Activated CD8-positive, alpha-beta memory T cell treated with anti-CD3 and anti-CD28 coated beads for 36 hours (primary cell): ENCODE data around the gene FUT8. TPM values are rescaled to one million over a fixed set of nuclear protein-coding genes. Genes with fewer than 3 reads are reported as not detected.

ENCODE experiments used
- CTCF ChIA-PET: fragments of 350-600 bp; sonication (Branson Sonifier 250); formaldehyde crosslinking; loops from one replicate; lab custom pipeline; 2021; ENCODE audit warnings: antibody characterized with exemption; lab: Charles Lee
- POLR2A ChIA-PET: fragments of 350-600 bp; sonication (Branson Sonifier 250); formaldehyde crosslinking; loops from one replicate; lab custom pipeline; 2021; ENCODE audit warnings: antibody characterized with exemption; lab: Charles Lee
- total RNA-seq, 2 experiments: library from RNA; stranded (reverse); gene quantifications; one replicate each; pipeline ENCODE4 v1.2.3, GENCODE V29; 2021

The FUT8 gene
- total RNA-seq, 2 experiments from 2014 or later = 90.1 to 95.2 TPM

GRCh38 chr14:65476273-65476941 lies 63.9 kb downstream of the FUT8 start:
- CTCF ChIA-PET = interaction anchor here (1.4 to 1.7 kb wide), 3 partner anchors 13 to 348 kb away, joined by 3 to 4 read pairs (median 4); no protein-coding TSS in a partner anchor
- POLR2A ChIA-PET = interaction anchor here (0.9 to 1.4 kb wide), 3 partner anchors 32 to 65 kb away, joined by 3 to 7 read pairs (median 5); no protein-coding TSS in a partner anchor

- ChIA-PET POLR2A (interaction anchor here (0.9 to 1.4 kb wide), 3 partner anchors 33 to 66 kb away, joined by 3 to 7 read pairs (median 5); no protein-coding TSS in a partner anchor), CTCF (interaction anchor here (0.6 to 1.7 kb wide), 3 partner anchors 64 to 494 kb away, joined by 3 to 7 read pairs (median 4); no protein-coding TSS in a partner anchor)
Measured at GRCh38 chr14:65476942-65477318, 64.4 kb downstream of the FUT8 start.

DNA sequence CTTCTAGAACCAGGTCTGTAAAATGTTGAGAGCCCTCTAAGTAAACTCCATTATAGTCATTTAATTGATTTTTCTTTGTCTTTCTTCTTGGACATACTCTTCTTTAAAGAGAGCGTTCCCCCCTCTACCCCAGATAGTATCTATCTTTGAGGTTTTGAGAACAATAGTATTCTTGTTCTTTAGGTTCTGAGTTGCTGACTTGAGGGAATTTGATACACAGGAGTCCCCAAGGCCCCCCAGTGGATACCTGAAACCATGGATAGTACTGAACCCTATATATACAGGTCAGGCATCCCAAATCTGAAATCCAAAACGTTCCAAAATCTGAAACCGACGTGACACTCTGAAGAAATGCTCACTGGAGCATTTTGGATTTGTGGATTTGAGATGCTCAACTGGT lies 65.5 kb downstream of the FUT8 start:
- ChIA-PET CTCF (interaction anchor here (1.7 kb wide), 1 partner anchor 346 kb away, joined by 4 read pairs; no protein-coding TSS in a partner anchor), POLR2A (no interaction called here)

DNA sequence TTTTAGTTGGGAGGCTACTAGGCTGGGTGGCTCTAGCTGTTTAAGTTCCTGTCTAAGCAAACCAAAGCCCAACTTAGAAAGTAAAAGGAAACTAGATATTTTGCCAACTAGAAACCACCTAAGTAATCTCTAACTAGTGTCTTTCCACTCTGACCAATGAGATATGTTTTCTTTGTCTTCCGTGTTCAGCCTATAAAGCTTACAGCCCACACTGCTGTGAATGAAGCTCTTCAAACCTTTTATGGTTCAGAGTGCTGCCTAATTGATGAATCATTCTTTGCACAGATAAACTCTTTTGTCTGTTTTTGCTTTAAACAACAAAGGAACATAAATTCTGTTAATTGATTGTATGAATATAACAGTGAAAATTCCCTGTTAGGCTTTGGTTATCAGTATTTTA lies 66.1 kb downstream of the FUT8 start:
- POLR2A ChIA-PET = no interaction called here
- CTCF ChIA-PET = interaction anchor here (1.7 kb wide), 1 partner anchor 346 kb away, joined by 4 read pairs; no protein-coding TSS in a partner anchor

DNA sequence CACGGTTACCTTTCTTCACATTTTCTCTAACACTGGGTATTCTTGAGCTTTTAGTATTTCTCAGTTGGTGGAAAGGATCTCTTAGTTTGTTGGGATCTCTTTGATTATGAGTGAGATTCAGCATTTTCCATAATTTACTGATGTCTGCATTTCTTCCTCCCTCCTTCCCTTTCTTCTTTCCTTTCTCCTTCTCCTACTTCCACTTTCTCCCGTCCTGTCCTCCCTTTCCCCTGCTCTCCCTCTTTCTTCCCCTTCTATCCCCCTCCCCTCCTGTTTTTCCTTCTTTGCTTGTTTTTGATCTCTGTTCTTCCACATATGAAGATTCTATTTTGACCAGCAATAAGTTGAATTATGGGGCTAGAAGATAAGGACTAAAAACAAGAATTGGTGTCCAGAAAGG lies 66.9 kb downstream of the FUT8 start:
- ChIA-PET POLR2A (no interaction called here), CTCF (no interaction called here)

DNA sequence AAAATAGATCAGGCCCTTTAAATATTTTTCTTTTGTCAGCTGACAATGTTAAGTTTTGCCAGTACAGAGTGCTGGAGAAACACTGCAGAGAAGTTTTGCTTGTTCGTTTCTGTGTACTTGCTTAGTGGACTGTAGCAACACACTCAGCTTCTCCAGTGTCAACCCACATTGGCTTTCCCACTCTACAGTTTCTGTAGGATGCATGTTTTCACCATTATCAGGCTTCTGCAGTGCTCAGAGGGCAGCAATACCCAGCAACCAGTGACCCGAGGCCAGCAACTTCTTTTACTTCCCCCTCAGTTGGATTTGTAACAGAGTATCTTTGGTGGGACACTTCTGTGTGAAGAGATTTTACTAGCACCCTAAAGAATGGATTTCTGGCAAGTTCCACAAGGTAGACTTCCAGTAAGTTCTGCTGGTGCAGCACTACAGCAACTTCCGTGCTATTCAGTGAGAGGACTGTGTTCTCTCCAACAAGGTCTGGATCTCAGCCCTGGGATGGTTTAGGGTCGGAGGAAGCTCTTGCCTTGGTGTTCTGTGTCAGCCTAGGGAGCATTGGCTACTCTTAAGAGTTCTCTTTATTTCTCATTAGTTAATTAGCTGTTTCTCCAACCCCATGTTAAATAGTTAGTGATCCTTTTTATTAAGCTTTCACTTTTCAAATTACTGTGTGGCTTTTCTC lies 70.4 kb downstream of the FUT8 start:
- ChIA-PET CTCF (no interaction called here), POLR2A (no interaction called here)

- CTCF ChIA-PET = no interaction called here
- POLR2A ChIA-PET = no interaction called here
Measured at GRCh38 chr14:65483647-65484046, 71.1 kb downstream of the FUT8 start.

DNA sequence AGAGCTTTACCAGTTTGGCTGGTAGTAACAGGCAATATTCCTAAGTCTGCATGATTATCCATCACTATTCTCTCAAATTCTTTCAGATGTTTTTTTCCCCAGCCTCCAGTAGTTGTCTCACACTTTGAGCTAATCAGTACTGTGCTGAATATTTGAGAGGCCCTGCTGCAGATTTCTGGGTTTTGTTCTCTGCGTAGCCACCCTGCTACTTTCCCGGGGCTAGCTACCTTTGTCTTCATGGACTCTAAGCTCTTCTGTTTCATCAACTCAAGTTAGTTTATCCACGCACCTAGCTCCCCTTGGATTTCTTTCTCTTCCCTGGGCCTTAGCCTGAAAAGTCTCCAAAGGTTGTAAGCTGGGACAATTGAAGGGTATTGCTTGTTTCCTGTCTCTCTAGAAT lies 73.0 kb downstream of the FUT8 start:
- CTCF ChIA-PET = no interaction called here
- POLR2A ChIA-PET = interaction anchor here (0.7 kb wide), 1 partner anchor 237 kb away, joined by 4 read pairs; no protein-coding TSS in a partner anchor

DNA sequence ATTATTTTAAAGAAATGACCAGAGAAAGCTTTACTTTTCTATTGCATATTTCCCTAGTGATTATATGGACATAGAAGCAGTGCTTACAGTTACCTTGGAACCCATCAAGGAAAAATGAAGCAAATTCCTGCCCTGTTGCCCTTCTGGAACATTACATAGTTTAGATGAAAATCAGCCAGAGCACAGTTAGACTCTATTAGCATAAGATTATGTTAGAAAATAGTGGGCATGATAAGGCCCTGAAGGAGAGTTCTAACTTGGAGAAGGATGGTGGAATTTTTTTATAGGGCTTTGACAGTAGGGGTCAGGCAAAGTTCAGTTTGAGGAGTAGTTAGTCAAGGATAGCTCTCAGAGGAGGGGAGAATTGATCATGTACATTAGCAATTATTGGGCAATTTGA lies 74.3 kb downstream of the FUT8 start:
- CTCF ChIA-PET = interaction anchor here (1.3 kb wide), 1 partner anchor 338 kb away, joined by 5 read pairs; no protein-coding TSS in a partner anchor
- POLR2A ChIA-PET = no interaction called here

DNA sequence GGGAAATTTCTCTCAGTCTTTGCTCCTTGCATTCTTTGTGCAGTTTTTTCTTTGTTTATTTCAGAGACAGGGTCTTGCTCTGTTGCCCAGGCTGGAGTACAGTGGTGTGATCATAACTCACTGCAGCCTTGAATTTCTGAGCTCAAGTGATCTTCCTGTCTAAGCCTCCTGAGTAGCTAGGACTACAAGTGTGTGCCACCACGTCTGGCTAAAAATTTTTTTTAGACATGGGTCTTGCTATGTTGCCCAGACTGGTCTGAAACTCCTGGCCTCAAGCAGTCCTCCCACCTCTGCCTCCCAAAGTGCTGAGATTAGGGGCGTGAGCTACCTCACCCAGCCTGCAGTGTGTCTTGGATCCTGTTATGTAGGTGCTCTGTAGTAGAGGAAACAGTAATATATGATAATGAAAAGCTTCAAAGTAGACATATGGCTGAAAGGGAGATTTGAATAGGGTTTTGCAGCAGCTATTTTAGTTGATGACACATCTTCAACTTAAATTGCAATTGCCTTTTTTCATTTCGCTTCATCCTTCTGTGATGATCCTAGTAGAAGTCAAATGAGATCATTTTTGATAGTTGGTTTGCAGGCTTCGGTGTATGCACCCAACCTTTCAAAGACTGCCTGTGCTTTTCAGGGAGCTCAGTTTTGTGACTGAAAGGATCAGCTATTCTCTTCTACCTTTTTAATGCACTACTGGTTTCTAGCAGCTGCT lies 75.4 kb downstream of the FUT8 start:
- ChIA-PET POLR2A (interaction anchor here (0.5 to 0.7 kb wide), 3 partner anchors 62 to 356 kb away, joined by 3 to 5 read pairs (median 4); no protein-coding TSS in a partner anchor), CTCF (interaction anchor here (0.5 to 1.3 kb wide), 2 partner anchors 337 to 595 kb away, joined by 4 to 5 read pairs; no protein-coding TSS in a partner anchor)

DNA sequence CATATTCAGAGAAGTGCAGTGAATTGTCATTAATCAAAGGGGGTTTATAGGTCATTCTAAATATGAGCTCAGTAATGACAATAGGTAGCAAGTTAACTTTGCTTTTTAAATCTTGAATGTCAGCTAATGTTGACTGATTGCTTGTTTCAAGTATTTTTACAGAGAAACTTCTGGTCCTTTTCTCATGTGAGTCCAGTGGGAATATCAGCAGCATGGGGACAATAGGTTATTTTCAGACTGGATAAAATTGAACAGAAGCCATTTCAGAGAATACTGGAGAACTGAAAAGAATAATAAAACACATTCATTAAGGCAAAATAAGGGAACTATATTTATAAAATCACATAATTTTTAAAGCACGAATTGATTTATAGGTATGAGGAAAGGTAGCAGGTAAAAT lies 78.7 kb downstream of the FUT8 start:
- ChIA-PET POLR2A (no interaction called here), CTCF (no interaction called here)

- POLR2A ChIA-PET = no interaction called here
- CTCF ChIA-PET = no interaction called here
Measured at GRCh38 chr14:65492266-65492665, 79.7 kb downstream of the FUT8 start.

- CTCF ChIA-PET = no interaction called here
- POLR2A ChIA-PET = no interaction called here
Measured at GRCh38 chr14:65495196-65495595, 82.7 kb downstream of the FUT8 start.

DNA sequence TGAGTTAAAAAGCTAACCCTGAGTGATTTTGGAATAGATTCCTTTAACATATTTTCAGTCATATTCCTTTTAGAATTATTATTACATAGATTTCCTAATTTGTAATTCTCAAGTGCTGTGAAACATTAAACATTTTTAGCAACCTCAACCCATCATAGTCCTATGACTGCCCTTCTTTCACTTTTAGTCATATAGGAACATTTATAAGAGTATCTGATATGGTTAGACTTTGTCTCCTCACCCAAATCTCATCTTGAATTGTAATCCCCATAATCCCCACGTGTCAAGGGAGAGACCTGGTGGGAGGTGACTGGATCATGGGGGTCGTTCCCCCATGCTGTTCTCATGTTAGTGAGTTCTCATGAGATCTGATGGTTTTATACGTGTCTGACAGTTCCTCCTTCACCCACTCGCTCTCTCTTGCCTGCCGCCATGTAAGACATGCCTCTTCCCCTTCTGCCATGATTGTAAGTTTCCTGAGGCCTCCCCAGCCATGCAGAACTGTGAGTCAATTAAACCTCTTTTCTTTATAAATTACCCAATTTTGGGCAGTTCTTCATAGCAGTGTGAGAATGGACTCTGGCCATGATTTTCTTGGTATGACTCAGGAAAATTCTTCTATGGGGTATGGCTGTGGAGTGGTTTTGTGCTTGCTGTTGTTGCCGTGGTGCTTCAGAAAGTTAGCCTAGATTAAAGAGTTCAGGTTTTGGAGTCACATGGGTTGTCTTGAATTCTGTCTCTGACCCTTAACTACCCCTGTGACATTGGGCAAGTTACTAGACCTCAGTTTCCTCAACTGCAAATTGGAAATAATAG lies 83.9 kb downstream of the FUT8 start:
- ChIA-PET CTCF (no interaction called here), POLR2A (no interaction called here)

GRCh38 chr14:65499138-65499537 lies 86.6 kb downstream of the FUT8 start:
- ChIA-PET CTCF (interaction anchor here (1.2 kb wide), 1 partner anchor 88 kb away, joined by 4 read pairs; no protein-coding TSS in a partner anchor), POLR2A (no interaction called here)

- POLR2A ChIA-PET = no interaction called here
- CTCF ChIA-PET = interaction anchor here (0.7 to 1.2 kb wide), 2 partner anchors 89 to 292 kb away, joined by 3 to 4 read pairs; no protein-coding TSS in a partner anchor
Measured at GRCh38 chr14:65500075-65500474, 87.5 kb downstream of the FUT8 start.

DNA sequence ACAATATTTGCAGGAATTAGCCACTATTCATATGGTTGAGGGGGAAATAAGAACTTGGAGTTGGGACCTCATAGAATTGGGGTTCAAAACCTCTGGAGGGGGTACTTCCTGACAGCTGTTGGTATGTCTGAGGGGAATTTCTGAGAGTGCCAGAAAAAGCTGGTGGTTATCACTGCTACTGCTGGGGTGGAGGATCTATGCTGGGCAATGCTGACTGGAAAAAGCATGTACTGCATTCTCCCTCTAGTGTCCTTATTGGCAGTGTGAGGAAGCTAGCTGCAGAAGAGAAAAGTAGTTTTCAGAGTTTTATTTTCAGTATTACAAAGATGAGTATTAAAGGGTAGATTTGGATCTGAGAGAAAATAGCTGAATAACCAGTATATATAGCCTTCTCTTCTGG lies 88.8 kb downstream of the FUT8 start:
- POLR2A ChIA-PET = no interaction called here

DNA sequence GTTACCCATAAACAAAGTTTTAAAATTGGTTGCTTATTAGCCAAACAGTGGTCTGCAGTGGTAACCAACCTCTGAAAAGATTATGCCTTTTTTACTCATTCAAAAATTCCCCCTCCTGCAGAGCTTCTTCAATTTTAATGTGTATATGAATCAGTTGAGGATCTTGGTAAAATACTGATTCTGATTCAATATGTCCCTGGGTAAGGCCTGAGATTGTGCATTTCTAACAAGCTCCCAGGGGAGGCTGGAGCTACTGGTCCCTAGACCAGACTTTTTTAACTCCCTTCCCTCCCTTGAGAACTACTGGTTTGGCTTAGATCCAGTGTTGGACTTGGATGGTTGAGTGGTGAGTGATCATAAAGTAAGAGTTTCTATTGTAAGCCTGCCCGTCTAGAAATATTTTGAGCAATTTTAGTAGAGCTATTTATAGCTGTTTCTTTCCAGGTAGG lies 90.2 kb downstream of the FUT8 start:
- ChIA-PET POLR2A (no interaction called here), CTCF (interaction anchor here (1.2 to 1.3 kb wide), 2 partner anchors 90 to 424 kb away, joined by 3 read pairs; partner anchors contain the start of gene FUT8)

More for the DNA sequence above, 88.8 kb downstream of the FUT8 start:
- CTCF ChIA-PET = interaction anchor here (1.5 kb wide), 1 partner anchor 78 kb away, joined by 4 read pairs; no protein-coding TSS in a partner anchor
